GM12891 (cell line): Measurements from ENCODE around the gene RAB20.
"Not testable (repeated sequence)": the region's sequence is repeated elsewhere in the genome, so short reads cannot be mapped to it uniquely, and the experiment has no call there.

Source experiments
- DNase-seq: peaks from one replicate; pipeline ENCODE4 v3.0.0; 2011; ENCODE audit warnings: low spot score; ENCODE audit not compliant: insufficient read length
- FAIRE-seq: peaks from 2 replicates; lab custom pipeline; 2011; peaks lifted over from hg19 to GRCh38; lab: Jason Lieb, UNC
- PAX5 ChIP-seq: IDR thresholded peaks from 2 replicates; pipeline ENCODE4 v1.6.1; 2011; ENCODE audit warnings: low read length, moderate library complexity, mild to moderate bottlenecking; ENCODE audit not compliant: insufficient read depth, severe bottlenecking
- POLR2A ChIP-seq: IDR thresholded peaks from 2 replicates; pipeline ENCODE4 v1.6.1; 2011; ENCODE audit warnings: low read depth, low read length, control low read depth
- POLR2AphosphoS5 ChIP-seq: IDR thresholded peaks from 2 replicates; pipeline ENCODE4 v1.6.1; 2011; ENCODE audit warnings: low read depth, low read length, control low read depth
- POU2F2 ChIP-seq: IDR thresholded peaks from 2 replicates; pipeline ENCODE4 v1.6.1; 2011; ENCODE audit warnings: low read depth, mild to moderate bottlenecking, control low read depth, low read length, moderate library complexity
- SPI1 ChIP-seq: IDR thresholded peaks from 2 replicates; pipeline ENCODE4 v1.6.1; 2011; ENCODE audit warnings: low read depth, low read length, control low read depth
- TAF1 ChIP-seq: IDR thresholded peaks from 2 replicates; pipeline ENCODE4 v1.6.1; 2011; ENCODE audit warnings: low read depth, low read length, control low read depth

The RAB20 gene

DNA sequence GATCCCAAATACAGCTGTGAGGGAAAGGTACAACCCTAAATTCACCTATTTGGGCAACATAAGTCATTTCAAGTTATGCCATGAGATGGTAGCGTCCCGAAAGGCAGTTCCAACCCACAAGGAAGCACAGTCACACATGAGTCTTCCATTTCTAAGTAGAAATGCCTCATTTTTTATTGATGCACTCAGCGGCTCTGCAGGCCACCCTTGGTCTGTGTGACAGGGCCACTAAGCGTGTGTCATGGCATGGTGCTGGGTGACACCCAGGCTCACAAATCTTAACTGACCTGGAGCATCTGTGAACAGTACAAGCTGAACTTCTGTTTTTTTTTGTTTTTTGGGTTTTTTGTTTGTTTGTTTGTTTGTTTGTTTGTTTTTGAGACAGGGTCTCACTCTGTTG is 15.1 kb downstream of the RAB20 start:
- FAIRE-seq (no peak), DNase-seq (no peak)

DNA sequence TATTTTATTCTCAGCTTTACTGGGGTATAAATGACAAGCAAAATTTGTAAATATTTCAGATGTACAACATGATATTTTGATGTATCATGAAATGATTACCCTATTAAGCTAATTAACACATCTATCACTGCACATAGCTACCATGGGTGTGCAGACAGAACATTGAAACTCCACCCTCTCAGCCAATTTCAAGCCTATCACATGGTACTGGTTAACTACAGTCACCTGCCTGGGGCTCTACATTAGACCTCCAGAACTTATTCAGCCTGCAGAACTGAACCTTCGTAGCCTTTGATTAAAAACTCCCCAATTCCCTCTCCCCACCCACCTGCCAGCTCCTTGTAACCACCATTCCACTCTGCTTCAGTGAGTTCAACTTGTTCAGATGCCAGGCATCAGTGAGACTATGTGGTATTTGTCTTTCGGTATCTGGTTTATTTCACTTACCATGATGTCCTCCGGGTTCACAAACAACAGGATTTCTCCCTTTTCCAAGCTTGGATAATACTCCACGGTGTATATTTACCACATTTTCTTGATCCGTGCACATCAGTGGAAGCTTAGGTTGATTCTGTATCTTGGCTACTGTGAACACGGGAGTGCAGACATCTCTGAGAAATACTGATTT is 19.2 kb downstream of the RAB20 start:
- TF ChIP-seq PAX5 = no peak
- TF ChIP-seq POLR2A = no peak
- no peak for TF ChIP-seq POU2F2
- no peak for TF ChIP-seq SPI1
- no peak for TF ChIP-seq TAF1
- no peak for TF ChIP-seq POLR2AphosphoS5
- DNase-seq (no peak), FAIRE-seq (no peak)

More for the DNA sequence above, 15.1 kb downstream of the RAB20 start:
- no peak for TF ChIP-seq POLR2A

DNA sequence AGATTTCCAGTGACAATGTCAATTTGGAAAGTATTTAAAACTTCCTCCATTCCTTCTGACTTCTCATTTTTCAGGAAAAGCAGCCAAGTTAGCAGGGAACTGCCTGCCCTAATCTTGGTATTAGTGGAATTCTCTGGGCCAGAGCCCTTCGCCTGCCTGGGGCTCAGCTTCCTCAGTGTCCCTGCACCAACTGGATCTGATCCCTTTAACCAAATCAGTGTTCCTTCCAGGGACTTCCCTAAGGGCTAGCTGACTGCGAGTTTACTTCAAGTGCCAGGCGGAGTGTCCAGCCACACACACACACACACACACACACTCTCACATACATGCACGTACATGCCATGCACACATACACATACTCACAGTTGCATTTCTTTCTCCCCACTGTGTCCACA is 20.0 kb downstream of the RAB20 start:
- DNase-seq (no peak), FAIRE-seq (no peak)
- TF ChIP-seq POU2F2 = no peak
- no peak for TF ChIP-seq TAF1
- TF ChIP-seq POLR2A = no peak
- TF ChIP-seq POLR2AphosphoS5 = no peak
- no peak for TF ChIP-seq SPI1
- no peak for TF ChIP-seq PAX5

DNA sequence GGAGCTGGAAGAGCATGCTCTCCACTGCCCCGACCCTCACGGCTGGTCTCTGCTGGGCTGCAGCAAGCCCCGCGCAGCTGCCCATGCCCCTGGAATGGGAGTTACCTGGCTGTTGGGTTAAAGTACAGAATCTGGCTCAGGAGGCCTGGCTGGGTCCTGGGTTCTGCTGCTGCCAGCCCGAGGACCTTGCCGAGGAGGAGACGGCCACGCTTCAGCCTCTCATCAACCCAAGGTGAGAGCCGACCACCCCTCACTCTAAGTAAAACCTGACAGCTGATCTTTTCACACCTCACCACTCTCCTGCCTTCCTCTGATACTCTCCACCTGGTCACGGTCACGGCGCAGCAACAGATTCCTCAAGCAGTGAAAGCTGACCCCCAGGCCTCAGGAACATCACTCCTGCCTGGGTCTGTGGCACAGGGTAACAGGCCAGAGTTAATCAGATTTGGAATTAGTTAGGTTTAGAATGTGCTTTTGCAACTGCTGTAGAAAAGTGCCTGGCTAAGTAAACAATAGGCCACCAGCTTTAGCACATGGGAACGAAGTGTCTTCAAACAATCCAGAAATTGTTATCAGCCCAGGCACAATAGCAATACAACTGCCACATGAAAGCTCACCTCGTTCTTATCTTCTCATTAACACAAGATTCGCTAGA is 20.5 kb downstream of the RAB20 start:
- no peak for FAIRE-seq
- TF ChIP-seq PAX5 = no peak
- TF ChIP-seq TAF1 = no peak
- TF ChIP-seq POLR2A = no peak
- no peak for TF ChIP-seq SPI1
- TF ChIP-seq POLR2AphosphoS5 = no peak
- TF ChIP-seq POU2F2 = no peak
- DNase-seq = no peak

DNA sequence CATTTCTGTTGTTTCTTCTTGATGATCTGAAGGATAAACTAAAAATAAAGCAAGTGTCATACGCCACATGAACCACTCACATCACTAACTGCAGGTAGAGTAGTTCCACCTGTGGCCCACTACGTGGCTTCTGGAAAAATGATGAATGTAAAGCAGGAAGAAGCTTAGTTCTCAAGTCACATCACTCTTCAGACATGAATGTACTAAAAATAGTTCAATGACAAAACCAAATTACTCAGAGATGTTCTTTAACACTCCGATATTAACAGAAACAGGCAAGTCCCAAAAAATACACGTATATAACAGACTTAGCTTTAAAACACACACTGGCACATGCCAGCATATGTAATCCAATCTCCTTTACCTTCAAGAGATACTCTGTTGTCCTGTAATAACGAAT is 21.6 kb downstream of the RAB20 start:
- TF ChIP-seq SPI1 = no peak
- TF ChIP-seq TAF1 = no peak
- no peak for TF ChIP-seq POU2F2
- TF ChIP-seq PAX5 = no peak
- TF ChIP-seq POLR2AphosphoS5 = no peak
- no peak for TF ChIP-seq POLR2A
- FAIRE-seq (no peak), DNase-seq (no peak)

DNA sequence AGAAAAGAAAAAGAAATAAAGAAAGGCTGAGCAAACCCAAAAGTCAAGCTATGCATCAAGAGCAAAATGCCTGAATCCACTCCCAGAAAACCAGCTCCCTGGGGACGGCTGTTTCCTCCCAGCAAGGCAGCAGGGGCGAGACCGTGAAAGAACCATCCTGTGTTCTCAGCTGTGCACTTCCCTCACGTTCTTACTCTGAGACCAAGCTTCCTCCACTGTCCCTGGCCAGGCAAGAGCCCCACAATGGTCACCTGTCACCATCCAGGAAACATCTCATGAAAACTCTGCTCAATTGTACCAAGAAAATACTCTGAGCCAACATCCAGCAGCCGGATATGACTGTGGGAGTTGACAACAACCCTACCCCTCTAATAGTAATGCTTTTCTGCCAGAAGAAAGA is 22.9 kb downstream of the RAB20 start:
- TF ChIP-seq SPI1 = 0 out of 2 replicates have a peak, but pooled peaks have one; percentile 12
- no peak for TF ChIP-seq PAX5
- peak; percentile 90 for FAIRE-seq

DNA sequence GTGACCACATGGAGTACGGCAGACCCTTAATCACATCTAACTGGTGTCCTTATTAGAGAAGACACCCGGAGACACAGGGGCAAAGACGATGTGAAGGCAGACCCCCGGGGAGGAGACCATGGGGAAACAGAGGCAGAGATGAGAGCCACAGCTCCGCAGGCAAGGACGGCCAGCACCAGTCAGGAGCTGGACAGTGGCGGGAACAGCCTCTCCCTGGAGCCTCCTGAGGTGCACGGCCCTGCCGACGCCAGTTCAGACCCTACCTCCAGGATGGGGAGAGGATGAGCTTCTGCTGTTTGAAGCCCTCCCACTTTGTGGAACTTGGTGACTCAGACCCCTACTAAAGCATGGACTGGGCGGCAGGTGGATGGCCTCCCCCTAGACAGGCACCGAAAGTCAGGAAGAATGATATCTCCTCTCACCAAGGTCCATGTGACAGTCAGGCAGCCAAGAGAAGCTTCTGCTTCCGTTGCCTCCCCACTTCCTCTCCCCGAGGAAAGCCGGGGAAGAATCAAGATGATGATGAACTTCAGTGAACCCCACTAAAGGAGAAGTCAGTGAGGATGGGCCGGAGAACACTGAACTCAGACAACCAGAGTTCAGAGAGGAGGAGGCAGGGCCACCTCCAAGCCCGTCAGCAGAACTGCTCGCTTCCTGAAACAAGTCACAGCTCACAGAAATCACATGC is 25.4 kb downstream of the RAB20 start:
- peak; percentile 54 for DNase-seq
- TF ChIP-seq POLR2AphosphoS5 = no peak
- peak; percentile 68 for TF ChIP-seq SPI1
- peak; percentile 58 for FAIRE-seq

More for the DNA sequence above, 22.9 kb downstream of the RAB20 start:
- no peak for DNase-seq

DNA sequence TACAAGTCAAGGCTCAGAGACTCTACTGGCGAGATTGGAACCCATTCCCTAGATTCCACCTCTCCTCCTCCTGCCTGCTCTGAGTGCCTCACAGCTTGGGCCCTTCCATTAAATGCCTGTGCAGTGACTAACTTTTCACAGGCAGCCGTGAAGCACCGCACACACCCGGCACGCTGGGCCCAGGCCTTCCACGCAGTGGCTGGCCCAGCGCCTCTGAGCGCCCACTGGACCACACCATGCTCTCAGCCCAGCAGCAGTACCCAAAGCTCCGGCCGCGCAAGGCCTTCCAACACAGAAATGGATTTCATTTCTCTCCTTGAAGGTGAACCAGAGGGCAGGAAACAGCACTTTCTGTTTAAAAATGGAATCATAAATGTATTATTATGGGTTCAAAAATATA is 26.0 kb downstream of the RAB20 start:
- DNase-seq (no peak), FAIRE-seq (no peak)
- TF ChIP-seq SPI1 = no peak
- no peak for TF ChIP-seq POLR2AphosphoS5
- TF ChIP-seq POLR2A = no peak
- no peak for TF ChIP-seq TAF1
- TF ChIP-seq PAX5 = no peak
- TF ChIP-seq POU2F2 = no peak

DNA sequence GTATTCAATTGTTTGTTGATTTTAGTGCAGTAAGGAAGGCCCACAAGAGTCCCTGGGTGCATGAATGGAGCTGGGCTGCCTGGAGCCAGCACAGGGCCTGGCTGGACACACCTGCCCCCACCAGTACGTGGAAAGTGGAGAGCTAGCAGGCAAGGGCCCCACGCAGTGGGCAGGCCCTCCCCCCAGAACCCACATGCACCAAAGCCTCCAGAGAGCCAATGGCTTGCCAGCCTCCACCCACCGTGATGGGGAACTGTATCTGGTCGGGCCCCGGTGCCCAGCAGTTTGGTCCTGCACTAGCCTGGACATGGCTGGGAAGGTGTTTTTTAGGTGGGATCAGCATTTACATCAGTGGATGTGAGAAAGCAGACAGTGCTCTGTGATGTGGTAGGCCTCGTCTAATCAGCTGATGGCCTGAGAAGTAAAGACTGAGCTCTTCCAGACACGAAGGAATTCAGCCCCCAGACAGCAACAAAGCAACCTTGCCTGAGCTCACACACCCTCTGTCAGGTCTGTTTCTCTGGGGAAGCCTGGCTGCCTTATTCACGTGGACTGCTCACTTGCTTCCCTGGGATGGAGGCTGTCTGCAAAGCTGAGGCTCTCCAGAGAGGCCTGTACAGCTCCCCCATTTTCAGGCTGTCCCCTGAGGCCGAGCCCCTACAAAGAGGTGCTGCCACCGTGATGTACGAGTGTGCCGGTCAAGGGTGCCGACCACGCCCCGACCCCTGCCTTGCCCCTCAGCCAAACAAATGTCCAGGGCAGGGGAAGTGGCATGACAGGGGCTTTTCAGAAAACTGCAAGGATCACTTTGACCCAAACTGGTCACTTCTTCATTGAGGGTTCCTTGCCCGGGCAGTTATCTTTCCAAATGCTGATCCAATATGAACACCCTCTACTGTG is 27.5 kb downstream of the RAB20 start:
- peak; percentile 41 for FAIRE-seq
- no peak for DNase-seq
- TF ChIP-seq POLR2AphosphoS5 = no peak
- no peak for TF ChIP-seq SPI1
- TF ChIP-seq PAX5 = no peak
- no peak for TF ChIP-seq TAF1
- no peak for TF ChIP-seq POLR2A
- no peak for TF ChIP-seq POU2F2

DNA sequence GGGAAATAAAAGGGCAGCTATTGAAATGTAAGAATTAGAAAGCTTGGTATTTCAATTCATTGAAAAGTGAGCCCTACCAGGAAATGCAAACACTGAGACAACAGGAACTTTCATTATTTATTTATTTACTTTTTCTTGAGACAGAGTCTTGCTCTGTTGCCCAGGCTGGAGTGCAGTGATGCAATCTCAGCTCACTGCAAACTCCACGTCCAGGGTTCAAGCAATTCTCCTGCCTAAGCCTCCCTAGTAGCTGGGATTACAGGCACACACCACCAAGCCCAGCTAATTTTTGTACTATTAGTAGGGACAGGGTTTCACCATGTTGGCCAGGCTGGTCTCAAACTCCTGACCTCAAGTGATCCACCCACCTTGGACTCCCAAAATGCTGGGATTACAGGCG is 29.3 kb downstream of the RAB20 start:
- not testable (repeated sequence) for FAIRE-seq

More for the DNA sequence above, 29.3 kb downstream of the RAB20 start:
- not testable (repeated sequence) for DNase-seq
